Caco-2 (cell line): ENCODE measurements around the gene ATP2B1. TPM values are rescaled to one million over a fixed set of nuclear protein-coding genes. Genes with fewer than 3 reads are reported as not detected.

Experiments
- BruUV-seq: library from RNA; stranded (reverse); fragments of 400-500 nt; replicated peaks from 2 replicates; lab custom pipeline; 2021; lab: Mats Ljungman, UMichigan
- CTCF ChIA-PET: fragments of 300-600 bp; sonication (Branson Sonifier 250); formaldehyde crosslinking; loops from one replicate; lab custom pipeline; 2022; ENCODE audit warnings: antibody characterized with exemption; lab: Charles Lee
- POLR2A ChIA-PET: fragments of 300-600 bp; sonication (Branson Sonifier 250); formaldehyde crosslinking; loops from one replicate; lab custom pipeline; 2022; ENCODE audit warnings: antibody characterized with exemption; lab: Charles Lee
- DNase-seq, 2 experiments: peaks; one replicate each; pipeline versions ENCODE4 v3.0.0 to v3.0.0-alpha.2; 2020 to 2022
- H3K27me3 ChIP-seq: replicated peaks from 2 replicates; pipeline ENCODE4 v1.6.0; 2011; ENCODE audit warnings: low read length; ENCODE audit not compliant: control insufficient read depth, insufficient read depth
- H3K36me3 ChIP-seq: 2 replicates; pipeline ENCODE4 v1.5.1; 2011; ENCODE audit warnings: low read length; ENCODE audit not compliant: control insufficient read depth, insufficient read depth
- H3K4me1 ChIP-seq: fragments of 250-450 bp; sonication (Bioruptor Pico); 2 replicates; pipeline ENCODE4 v1.5.1; 2020; ENCODE audit warnings: mild to moderate bottlenecking
- H3K4me3 ChIP-seq: 2 replicates; pipeline ENCODE4 v1.5.1; 2011; ENCODE audit warnings: low read depth, mild to moderate bottlenecking, control low read depth, low read length
- H3K9me3 ChIP-seq: fragments of 250-450 bp; sonication (Bioruptor Pico); 2 replicates; pipeline ENCODE4 v1.5.1; 2020; ENCODE audit warnings: mild to moderate bottlenecking, moderate library complexity
- H3K27ac Mint-ChIP-seq: one replicate; pipeline ENCODE4 v1.8.0; 2022; ENCODE audit warnings: mixed read lengths; ENCODE audit not compliant: unreplicated experiment
- H3K27me3 Mint-ChIP-seq: one replicate; pipeline ENCODE4 v1.8.0; 2022; ENCODE audit warnings: mixed read lengths; ENCODE audit not compliant: insufficient read depth, unreplicated experiment
- H3K36me3 Mint-ChIP-seq: one replicate; pipeline ENCODE4 v1.8.0; 2022; ENCODE audit warnings: mild to moderate bottlenecking, mixed read lengths; ENCODE audit not compliant: insufficient read depth, unreplicated experiment
- H3K4me1 Mint-ChIP-seq: one replicate; pipeline ENCODE4 v1.8.0; 2022; ENCODE audit warnings: low read depth, mixed read lengths; ENCODE audit not compliant: unreplicated experiment
- H3K4me3 Mint-ChIP-seq: one replicate; pipeline ENCODE4 v1.8.0; 2022; ENCODE audit warnings: mild to moderate bottlenecking, moderate library complexity, mixed read lengths; ENCODE audit not compliant: unreplicated experiment
- H3K9me3 Mint-ChIP-seq: one replicate; pipeline ENCODE4 v1.8.0; 2022; ENCODE audit warnings: mixed read lengths; ENCODE audit not compliant: unreplicated experiment
- CTCF ChIP-seq, 2 experiments: fragments of 200-600 bp in 1 of 2; IDR thresholded peaks; 1 replicate in 1 of 2; 2 replicates in 1 of 2; pipeline versions ENCODE4 v1.5.1 to v1.8.0; 2011 to 2022; ENCODE audit warnings: antibody characterized with exemption in 1 of 2, control low read depth in 1 of 2, inconsistent platforms in 1 of 2, low read depth in 1 of 2, low read length in 1 of 2, mild to moderate bottlenecking in 1 of 2, moderate library complexity in 1 of 2; ENCODE audit not compliant: insufficient read depth in 1 of 2, severe bottlenecking in 1 of 2, unreplicated experiment in 1 of 2
- intact Hi-C: fragments of 100-400 bp; cut with micrococcal nuclease; formaldehyde crosslinking; loops from one replicate; pipeline ENCODE4 v1.10.0; 2022; ENCODE audit not compliant: unreplicated experiment
- total RNA-seq: library from RNA; stranded (reverse); gene quantifications from 2 replicates; pipeline ENCODE4 v1.2.3, GENCODE V29; 2022

ATP2B1 gene
- total RNA-seq, 1 experiment from 2014 or later, result 107 TPM

GRCh38 chr12:89575374-89575773 is 133.3 kb downstream of the ATP2B1 start:
- H3K27ac Mint-ChIP-seq, result no peak overlapping the region
- H3K36me3 Mint-ChIP-seq, result peaks cover 13% of the 10 kb centered on the region
- POLR2A ChIA-PET, result no interaction called here
- H3K9me3 Mint-ChIP-seq, result no peaks in the 10 kb centered on the region
- no peak overlapping the region for H3K4me3 Mint-ChIP-seq
- no peaks in the 10 kb centered on the region for H3K27me3 Mint-ChIP-seq
- Histone ChIP-seq H3K27me3 (no peaks in the 10 kb centered on the region), H3K4me1 (peaks cover 11% of the 10 kb centered on the region), H3K9me3 (no peaks in the 10 kb centered on the region), H3K36me3 (no peaks in the 10 kb centered on the region), H3K4me3 (no peak overlapping the region)
- CTCF ChIA-PET, result no interaction called here
- TF ChIP-seq CTCF (IDR thresholded peaks at IDR 0.05; ENCODE audit: insufficient read depth in 1 of 2, low read depth in 1 of 2, low read length in 1 of 2, severe bottlenecking in 1 of 2, unreplicated experiment in 1 of 2), result no peak
- BruUV-seq, result no TSS peak
- H3K4me1 Mint-ChIP-seq, result peaks cover 17% of the 10 kb centered on the region
- DNase-seq, result no peak
- intact Hi-C loops, result no loop called here

GRCh38 chr12:89574736-89575208 is 133.9 kb downstream of the ATP2B1 start:
- no peaks in the 10 kb centered on the region for H3K27me3 ChIP-seq

GRCh38 chr12:89573051-89573810 is 135.4 kb downstream of the ATP2B1 start:
- ChIA-PET CTCF (no interaction called here), POLR2A (no interaction called here)
- H3K27me3 Mint-ChIP-seq, result no peaks in the 10 kb centered on the region
- Histone ChIP-seq H3K4me1 (peaks cover 25% of the 10 kb centered on the region), H3K4me3 (no peak overlapping the region), H3K27me3 (no peaks in the 10 kb centered on the region), H3K9me3 (no peaks in the 10 kb centered on the region), H3K36me3 (no peaks in the 10 kb centered on the region)
- H3K27ac Mint-ChIP-seq, result no peak overlapping the region
- no peak for TF ChIP-seq CTCF (IDR thresholded peaks at IDR 0.05; ENCODE audit: insufficient read depth in 1 of 2, low read depth in 1 of 2, low read length in 1 of 2, severe bottlenecking in 1 of 2, unreplicated experiment in 1 of 2)
- H3K36me3 Mint-ChIP-seq, result peaks cover 8% of the 10 kb centered on the region
- BruUV-seq, result no TSS peak
- peaks cover 38% of the 10 kb centered on the region for H3K4me1 Mint-ChIP-seq
- no peak overlapping the region for H3K4me3 Mint-ChIP-seq
- intact Hi-C loops, result no loop called here
- H3K9me3 Mint-ChIP-seq, result no peaks in the 10 kb centered on the region
- DNase-seq, result no peak

More at GRCh38 chr12:89574736-89575208, 133.9 kb downstream of the ATP2B1 start:
- no peaks in the 10 kb centered on the region for H3K36me3 ChIP-seq
- TF ChIP-seq CTCF (IDR thresholded peaks at IDR 0.05; ENCODE audit: insufficient read depth in 1 of 2, low read depth in 1 of 2, low read length in 1 of 2, severe bottlenecking in 1 of 2, unreplicated experiment in 1 of 2), result no peak
- H3K9me3 ChIP-seq, result no peaks in the 10 kb centered on the region
- H3K27me3 Mint-ChIP-seq, result no peaks in the 10 kb centered on the region
- ChIA-PET CTCF (no interaction called here), POLR2A (no interaction called here)
- no peak overlapping the region for H3K4me3 Mint-ChIP-seq
- no peak for DNase-seq
- intact Hi-C loops, result no loop called here
- peaks cover 8% of the 10 kb centered on the region for H3K36me3 Mint-ChIP-seq
- no peaks in the 10 kb centered on the region for H3K9me3 Mint-ChIP-seq
- BruUV-seq, result no TSS peak
- peaks cover 11% of the 10 kb centered on the region for H3K4me1 ChIP-seq
- H3K4me3 ChIP-seq, result no peak overlapping the region
- no peak overlapping the region for H3K27ac Mint-ChIP-seq
- H3K4me1 Mint-ChIP-seq, result peaks cover 23% of the 10 kb centered on the region
